H1 (cell line): ENCODE data around the gene TM7SF3. TPM values are rescaled to one million over a fixed set of nuclear protein-coding genes. Genes with fewer than 3 reads are reported as not detected.

Source experiments
- BACH1 ChIP-seq: IDR thresholded peaks from 2 replicates; pipeline ENCODE4 v1.6.1; 2012; ENCODE audit warnings: low read length, improper control_type of control experiment
- CTCF ChIP-seq, 3 experiments: IDR thresholded peaks; 1 replicate in 2 of 3; 2 replicates in 1 of 3; pipeline versions ENCODE4 v1.5.1 to v1.6.1; 2011; ENCODE audit warnings: low read length in 3 of 3, mild to moderate bottlenecking in 3 of 3, inconsistent platforms in 2 of 3, low read depth in 1 of 3, moderate library complexity in 1 of 3; ENCODE audit not compliant: insufficient read depth in 1 of 3; ENCODE audit errors: control extremely low read depth in 1 of 3
- E2F6 ChIP-seq: IDR thresholded peaks from 2 replicates; pipeline ENCODE4 v1.6.1; 2012; ENCODE audit warnings: inconsistent platforms
- EGR1 ChIP-seq: IDR thresholded peaks from 2 replicates; pipeline ENCODE4 v1.6.1; 2011; ENCODE audit warnings: low read depth, low read length, borderline replicate concordance
- EP300 ChIP-seq, 2 experiments: IDR thresholded peaks; 1 replicate in 1 of 2; 2 replicates in 1 of 2; pipeline ENCODE4 v1.6.1; 2011 to 2012; ENCODE audit warnings: low read depth in 2 of 2, low read length in 2 of 2, mild to moderate bottlenecking in 2 of 2, borderline replicate concordance in 1 of 2, inconsistent platforms in 1 of 2, moderate library complexity in 1 of 2
- EZH2 ChIP-seq: fragments of 200-600 bp; sonication (generic); IDR thresholded peaks from 2 replicates; pipeline ENCODE4 v1.7.1; 2012; ENCODE audit warnings: low read depth, mild to moderate bottlenecking, moderate library complexity, low read length, inconsistent platforms; ENCODE audit not compliant: severe bottlenecking
- HDAC2 ChIP-seq, 2 experiments: fragments of 300-600 bp in 1 of 2; sonication (generic) in 1 of 2; IDR thresholded peaks; 2 replicates each; pipeline ENCODE4 v1.6.1; 2011 to 2012; ENCODE audit warnings: low read depth in 2 of 2, low read length in 2 of 2, mild to moderate bottlenecking in 2 of 2, moderate library complexity in 2 of 2, borderline replicate concordance in 1 of 2, inconsistent platforms in 1 of 2
- NANOG ChIP-seq: IDR thresholded peaks from 2 replicates; pipeline ENCODE4 v1.6.1; 2011; ENCODE audit warnings: low read length, low read depth, mild to moderate bottlenecking, inconsistent platforms; ENCODE audit not compliant: insufficient read depth, poor library complexity, severe bottlenecking
- POLR2AphosphoS5 ChIP-seq: IDR thresholded peaks from 2 replicates; pipeline ENCODE4 v1.6.1; 2011; ENCODE audit warnings: low read depth, low read length
- RAD21 ChIP-seq, 2 experiments: IDR thresholded peaks in 1 of 2; conservative IDR thresholded peaks in 1 of 2; 2 replicates each; pipeline ENCODE4 v1.6.1; 2011; ENCODE audit warnings: low read depth in 2 of 2, low read length in 2 of 2, improper control_type of control experiment in 1 of 2, inconsistent platforms in 1 of 2, mild to moderate bottlenecking in 1 of 2, moderate library complexity in 1 of 2
- TAF7 ChIP-seq: optimal IDR thresholded peaks from 2 replicates; pipeline ENCODE3; 2011; ENCODE audit warnings: low read depth, mild to moderate bottlenecking, inconsistent platforms, low read length, moderate library complexity, borderline replicate concordance
- TCF12 ChIP-seq: IDR thresholded peaks from 2 replicates; pipeline ENCODE4 v1.6.1; 2011; ENCODE audit warnings: low read depth, mild to moderate bottlenecking, low read length
- TEAD4 ChIP-seq: IDR thresholded peaks from 2 replicates; pipeline ENCODE4 v1.6.1; 2012; ENCODE audit warnings: low read depth, low read length, inconsistent platforms, mixed read lengths
- ZNF274 ChIP-seq: IDR thresholded peaks from 2 replicates; pipeline ENCODE4 v1.7.0; 2012; ENCODE audit warnings: low read length, borderline replicate concordance; ENCODE audit errors: extremely low read depth
- polyA plus RNA-seq, 7 experiments: library from polyadenylated mRNA; depleted of rRNA in 3 of 7; stranded (reverse) in 5 of 7; unstranded in 2 of 7; fragments of >200 nt in 5 of 7; fragments of 200-250 nt in 2 of 7; gene quantifications; 1 replicate in 5 of 7; 2 replicates in 1 of 7; 4 replicates in 1 of 7; pipeline versions ENCODE4 v1.2.1 to v1.2.3, GENCODE V29; 2011 to 2013; ENCODE audit warnings: missing spikeins in 2 of 7, mixed read lengths in 2 of 7
- total RNA-seq: library from RNA; stranded (reverse); fragmentation: NEBNext Ultra II Directional; extraction: Animal tissue kit (Norgen Biotek cat#: 25700); gene quantifications from 2 replicates; pipeline ENCODE4 v1.2.1, GENCODE V29; 2021
- TF ChIP-seq, protein P1 (sequence below): IDR thresholded peaks from 2 replicates; pipeline ENCODE4 v1.6.1; 2011; ENCODE audit warnings: low read depth, mild to moderate bottlenecking, low read length; ENCODE audit not compliant: insufficient read depth
- TF ChIP-seq, protein P2 (sequence below): IDR thresholded peaks from 2 replicates; pipeline ENCODE4 v1.6.1; 2011; ENCODE audit warnings: low read length, improper control_type of control experiment

TM7SF3 gene
- total and polyA plus RNA-seq, 2 of the 8 experiments (the other 6 are each of a cell fraction or from before 2014, with no cell fraction given): 57.9 to 77.2 TPM

DNA sequence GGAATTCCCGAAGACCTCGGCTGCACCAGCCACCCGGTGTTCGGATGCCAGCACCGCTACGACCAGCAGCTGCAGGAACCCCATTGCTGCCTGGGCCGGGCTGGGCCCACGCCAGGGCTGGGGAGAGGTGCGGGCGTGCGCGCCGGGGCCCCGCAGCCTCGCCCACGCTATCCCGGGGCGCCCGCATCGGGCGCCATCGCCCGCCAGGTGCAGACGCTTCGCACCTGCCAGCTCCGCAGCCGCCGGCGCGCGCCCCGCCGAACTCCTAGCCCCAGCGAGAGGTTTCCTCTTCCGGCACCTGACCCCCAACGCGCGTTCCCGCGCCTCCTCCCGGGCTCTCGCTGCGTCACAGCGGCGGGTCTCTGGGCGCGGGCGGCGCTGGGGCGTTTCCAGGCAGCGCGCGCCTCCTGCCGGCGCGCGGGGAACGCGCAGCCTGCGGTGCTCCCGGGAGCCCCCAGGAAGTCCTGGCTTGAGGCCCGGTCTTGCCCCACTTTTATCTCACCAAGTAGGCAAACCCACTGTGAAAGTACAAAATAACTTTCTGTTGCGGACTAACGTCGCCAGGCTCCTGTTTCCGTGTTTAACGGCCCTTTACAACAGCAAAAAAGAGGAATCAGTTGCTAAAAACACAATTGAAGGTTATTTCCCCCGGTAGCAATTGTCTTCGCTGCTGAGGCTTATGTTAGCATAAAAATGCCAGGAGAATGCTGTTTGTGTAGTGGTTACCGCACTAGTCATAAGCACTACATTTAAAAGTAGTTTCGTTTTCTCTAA, at the start of gene TM7SF3 (continued):
- TF ChIP-seq, protein P1, sequence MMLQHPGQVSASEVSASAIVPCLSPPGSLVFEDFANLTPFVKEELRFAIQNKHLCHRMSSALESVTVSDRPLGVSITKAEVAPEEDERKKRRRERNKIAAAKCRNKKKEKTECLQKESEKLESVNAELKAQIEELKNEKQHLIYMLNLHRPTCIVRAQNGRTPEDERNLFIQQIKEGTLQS: no peak
- no peak for TF ChIP-seq NANOG
- TF ChIP-seq TAF7: peak; percentile 51
- TF ChIP-seq BACH1: no peak
- peak; percentile 95 for TF ChIP-seq E2F6
- peak in 1 of 2 experiments; percentile 51; a peak in 1 of 3 replicates for TF ChIP-seq EP300 (IDR thresholded peaks at IDR 0.05; ENCODE audit: borderline replicate concordance in 1 of 2, low read depth in 2 of 2, low read length in 2 of 2)
- TF ChIP-seq, protein P2, sequence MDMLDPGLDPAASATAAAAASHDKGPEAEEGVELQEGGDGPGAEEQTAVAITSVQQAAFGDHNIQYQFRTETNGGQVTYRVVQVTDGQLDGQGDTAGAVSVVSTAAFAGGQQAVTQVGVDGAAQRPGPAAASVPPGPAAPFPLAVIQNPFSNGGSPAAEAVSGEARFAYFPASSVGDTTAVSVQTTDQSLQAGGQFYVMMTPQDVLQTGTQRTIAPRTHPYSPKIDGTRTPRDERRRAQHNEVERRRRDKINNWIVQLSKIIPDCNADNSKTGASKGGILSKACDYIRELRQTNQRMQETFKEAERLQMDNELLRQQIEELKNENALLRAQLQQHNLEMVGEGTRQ: peak; percentile 74
- TF ChIP-seq TCF12: 0 out of 2 replicates have a peak, but pooled peaks have one; percentile 60
- no peak; the same call in 1 of the 2 replicates for TF ChIP-seq TEAD4
- TF ChIP-seq RAD21 (IDR thresholded peaks at IDR 0.05 in 1 of 2, conservative IDR thresholded peaks at IDR 0.05 in 1 of 2; ENCODE audit: low read depth in 2 of 2, low read length in 2 of 2): peak; percentile 76 to 84
- no peak for TF ChIP-seq EZH2
- no peak for TF ChIP-seq ZNF274
- peak; percentile 47; the same call in 1 of the 2 replicates for TF ChIP-seq POLR2AphosphoS5
- TF ChIP-seq EGR1: peak; percentile 78; the same call in 1 of the 2 replicates
- TF ChIP-seq CTCF (IDR thresholded peaks at IDR 0.05; ENCODE audit: control extremely low read depth in 1 of 3, insufficient read depth in 1 of 3, low read depth in 1 of 3, low read length in 3 of 3): peak; percentile 77 to 92 (median 82)
- TF ChIP-seq HDAC2 (IDR thresholded peaks at IDR 0.05; ENCODE audit: borderline replicate concordance in 1 of 2, low read depth in 2 of 2, low read length in 2 of 2): peak in 1 of 2 experiments; percentile 84; a peak in 3 of 4 replicates
